H9 (cell line): ENCODE results near the gene IST1. TPM values are rescaled to one million over a fixed set of nuclear protein-coding genes. Genes with fewer than 3 reads are reported as not detected.

ENCODE experiments used
- DNase-seq: peaks from one replicate; pipeline ENCODE4 v3.0.0-alpha.2; 2017
- H2AFZ ChIP-seq: one replicate; pipeline ENCODE4 v1.6.1; 2013; ENCODE audit warnings: mild to moderate bottlenecking, low read length, control low read depth, moderate library complexity
- H2AK5ac ChIP-seq: 2 replicates; pipeline ENCODE4 v1.6.1; 2013; ENCODE audit warnings: low read length, control low read depth, mixed read lengths; ENCODE audit not compliant: insufficient read length
- H2BK120ac ChIP-seq: one replicate; pipeline ENCODE4 v1.6.1; 2013; ENCODE audit warnings: low read depth, mild to moderate bottlenecking, low read length, control low read depth, inconsistent platforms; ENCODE audit not compliant: poor library complexity, severe bottlenecking
- H2BK12ac ChIP-seq: 2 replicates; pipeline ENCODE4 v1.6.1; 2013; ENCODE audit warnings: low read length, control low read depth, mixed read lengths, low read depth; ENCODE audit not compliant: insufficient read length
- H2BK15ac ChIP-seq: 2 replicates; pipeline ENCODE4 v1.6.1; 2013; ENCODE audit warnings: low read depth, low read length, control low read depth
- H2BK20ac ChIP-seq: one replicate; pipeline ENCODE4 v1.6.1; 2013; ENCODE audit warnings: low read depth, mild to moderate bottlenecking, low read length, control low read depth, inconsistent platforms; ENCODE audit not compliant: poor library complexity, severe bottlenecking
- H2BK5ac ChIP-seq: 2 replicates; pipeline ENCODE4 v1.6.1; 2013; ENCODE audit warnings: low read length, control low read depth, mixed read lengths; ENCODE audit not compliant: insufficient read length
- H3K14ac ChIP-seq: 2 replicates; pipeline ENCODE4 v1.6.1; 2013; ENCODE audit warnings: low read length, control low read depth; ENCODE audit not compliant: insufficient read depth
- H3K18ac ChIP-seq: 2 replicates; pipeline ENCODE4 v1.6.1; 2013; ENCODE audit warnings: low read depth, mild to moderate bottlenecking, mixed read lengths, low read length, control low read depth; ENCODE audit not compliant: insufficient read length
- H3K23ac ChIP-seq: 2 replicates; pipeline ENCODE4 v1.6.1; 2013; ENCODE audit warnings: low read length, control low read depth, mixed read lengths, low read depth; ENCODE audit not compliant: insufficient read length
- H3K23me2 ChIP-seq: 2 replicates; pipeline ENCODE4 v1.6.1; 2013; ENCODE audit warnings: low read depth, mild to moderate bottlenecking, mixed read lengths, low read length, control low read depth; ENCODE audit not compliant: insufficient read length, poor library complexity, severe bottlenecking
- H3K27ac ChIP-seq: 2 replicates; pipeline ENCODE4 v1.5.1; 2013; ENCODE audit warnings: low read length, control low read depth, mixed read lengths, low read depth; ENCODE audit not compliant: insufficient read length
- H3K27me3 ChIP-seq: 2 replicates; pipeline ENCODE4 v1.6.1; 2013; ENCODE audit warnings: low read length, control low read depth, inconsistent platforms; ENCODE audit not compliant: insufficient read depth
- H3K4ac ChIP-seq: 2 replicates; pipeline ENCODE4 v1.6.1; 2013; ENCODE audit warnings: low read depth, mild to moderate bottlenecking, control low read depth, inconsistent platforms, low read length, moderate library complexity
- H3K4me1 ChIP-seq: 2 replicates; pipeline ENCODE4 v1.6.1; 2013; ENCODE audit warnings: low read length, control low read depth, inconsistent platforms; ENCODE audit not compliant: insufficient read depth
- H3K4me2 ChIP-seq: 2 replicates; pipeline ENCODE4 v1.6.1; 2013; ENCODE audit warnings: low read length, control low read depth, mixed read lengths; ENCODE audit not compliant: insufficient read length, insufficient read depth
- H3K56ac ChIP-seq: 2 replicates; pipeline ENCODE4 v1.6.1; 2013; ENCODE audit warnings: low read depth, mild to moderate bottlenecking, mixed read lengths, low read length, control low read depth; ENCODE audit not compliant: insufficient read length
- H3K79me1 ChIP-seq: 2 replicates; pipeline ENCODE4 v1.6.1; 2013; ENCODE audit warnings: low read depth, mild to moderate bottlenecking, moderate library complexity, low read length, control low read depth, inconsistent platforms; ENCODE audit not compliant: insufficient read depth, poor library complexity, severe bottlenecking
- H3K79me2 ChIP-seq: 2 replicates; pipeline ENCODE4 v1.6.1; 2013; ENCODE audit warnings: low read length, control low read depth, inconsistent platforms; ENCODE audit not compliant: insufficient read depth
- H3K9ac ChIP-seq: 2 replicates; pipeline ENCODE4 v1.6.1; 2013; ENCODE audit warnings: low read length, control low read depth, mixed read lengths; ENCODE audit not compliant: insufficient read length; ENCODE audit errors: extremely low read depth
- H3K9me3 ChIP-seq: one replicate; pipeline ENCODE4 v1.6.1; 2013; ENCODE audit warnings: low read depth, low read length, inconsistent platforms; ENCODE audit not compliant: control insufficient read depth
- H3T11ph ChIP-seq: one replicate; pipeline ENCODE4 v1.6.1; 2013; ENCODE audit warnings: mild to moderate bottlenecking, low read length, control low read depth, inconsistent platforms
- H4K20me1 ChIP-seq: one replicate; pipeline ENCODE4 v1.6.1; 2013; ENCODE audit not compliant: control insufficient read depth, insufficient read length, insufficient read depth
- H4K5ac ChIP-seq: 2 replicates; pipeline ENCODE4 v1.6.1; 2013; ENCODE audit warnings: low read depth, mild to moderate bottlenecking, mixed read lengths, low read length, control low read depth; ENCODE audit not compliant: insufficient read length
- H4K8ac ChIP-seq: replicated peaks from 2 replicates; pipeline ENCODE4 v1.6.1; 2013; ENCODE audit warnings: low read length, control low read depth, mixed read lengths, low read depth; ENCODE audit not compliant: insufficient read length
- H4K91ac ChIP-seq: 2 replicates; pipeline ENCODE4 v1.6.1; 2013; ENCODE audit warnings: low read depth, mild to moderate bottlenecking, moderate library complexity, mixed read lengths, low read length, control low read depth; ENCODE audit not compliant: insufficient read length
- H3K27ac Mint-ChIP-seq, 3 experiments: 2 replicates in 2 of 3; 3 replicates in 1 of 3; pipeline ENCODE4 v1.8.0; 2020 to 2021; ENCODE audit warnings: mixed read lengths in 3 of 3, mild to moderate bottlenecking in 1 of 3, moderate library complexity in 1 of 3
- H3K27me3 Mint-ChIP-seq: 2 replicates; pipeline ENCODE4 v1.8.0; 2021; ENCODE audit warnings: low read depth, mild to moderate bottlenecking, moderate library complexity, mixed read lengths
- H3K36me3 Mint-ChIP-seq, 3 experiments: 2 replicates in 2 of 3; 3 replicates in 1 of 3; pipeline ENCODE4 v1.8.0; 2020 to 2021; ENCODE audit warnings: low read depth in 3 of 3, mixed read lengths in 3 of 3; ENCODE audit not compliant: insufficient read depth in 1 of 3
- H3K4me1 Mint-ChIP-seq, 2 experiments: 2 replicates each; pipeline ENCODE4 v1.8.0; 2020; ENCODE audit warnings: mixed read lengths in 2 of 2
- H3K4me3 Mint-ChIP-seq, 2 experiments: 2 replicates in 1 of 2; 3 replicates in 1 of 2; pipeline ENCODE4 v1.8.0; 2020 to 2021; ENCODE audit warnings: mild to moderate bottlenecking in 2 of 2, mixed read lengths in 2 of 2, moderate library complexity in 1 of 2
- H3K9me3 Mint-ChIP-seq, 2 experiments: 2 replicates in 1 of 2; 3 replicates in 1 of 2; pipeline ENCODE4 v1.8.0; 2020; ENCODE audit warnings: mild to moderate bottlenecking in 2 of 2, mixed read lengths in 2 of 2, moderate library complexity in 1 of 2
- CTCF ChIP-seq: fragments of 200-600 bp; sonication (generic); conservative IDR thresholded peaks from 3 replicates; pipeline ENCODE4 v1.8.0; 2021; ENCODE audit warnings: antibody characterized with exemption, mild to moderate bottlenecking
- WGBS: extraction: QIAGEN DNeasy Blood & Tissue Kit; methylation state at CpG from one replicate; pipeline ENCODE4 v1.1.7; 2013; ENCODE audit warnings: missing lambda C conversion rate, low lambda C conversion rate, mixed read lengths; ENCODE audit not compliant: insufficient read length; ENCODE audit errors: extremely low coverage; 5-methylcytosine and 5-hydroxymethylcytosine counted together
- total RNA-seq: library from RNA; stranded (reverse); gene quantifications from 2 replicates; pipeline ENCODE4 v1.2.1, GENCODE V29; 2021

IST1 gene
- total RNA-seq, 1 experiment from 2014 or later: 263 TPM

GRCh38 chr16:71956486-71956885 is 61.2 kb downstream of the IST1 start:
- Histone ChIP-seq H3K23ac (no peak overlapping the region), H3K27me3 (peaks cover 2% of the 10 kb centered on the region; the same call in 1 of the 2 replicates), H3K4me2 (no peak overlapping the region), H3K14ac (no peak overlapping the region), H3K27ac (no peak overlapping the region), H2BK20ac (no peak overlapping the region), H3K23me2 (no peaks in the 10 kb centered on the region), H3K9ac (no peak overlapping the region), H4K91ac (no peak overlapping the region), H4K5ac (no peak overlapping the region), H3K9me3 (no peaks in the 10 kb centered on the region), H2BK12ac (no peak overlapping the region), H2AFZ (no peak overlapping the region), H3T11ph (no peak overlapping the region), H4K8ac (no peak overlapping the region), H2BK15ac (no peak overlapping the region), H3K4me1 (no peaks in the 10 kb centered on the region), H4K20me1 (no peaks in the 10 kb centered on the region), H3K79me1 (no peaks in the 10 kb centered on the region), H2BK120ac (no peak overlapping the region), H2BK5ac (no peak overlapping the region), H3K56ac (no peak overlapping the region), H3K4ac (no peak overlapping the region), H2AK5ac (no peak overlapping the region), H3K79me2 (no peaks in the 10 kb centered on the region), H3K18ac (no peak overlapping the region)
- no peak for DNase-seq
- Mint-ChIP-seq H3K27me3 (peaks cover 33% of the 10 kb centered on the region), H3K9me3 (no peaks in the 10 kb centered on the region), H3K4me3 (no peak overlapping the region), H3K4me1 (0 out of 4 replicates have a peak, but pooled peaks cover 5 to 6% of the 10 kb centered on the region in 2 experiments), H3K27ac (no peak overlapping the region), H3K36me3 (no peaks in the 10 kb centered on the region)
- WGBS: no CpG with 5 or more reads among the region's 3 CpGs
- no peak for TF ChIP-seq CTCF
